ENCODE data around the gene MUSTN1. TPM values are rescaled to one million over a fixed set of nuclear protein-coding genes. Genes with fewer than 3 reads are reported as not detected.

Gene MUSTN1
- total and polyA plus RNA-seq, 2 of the 13 experiments (the other 11 are each of a cell fraction or from before 2014, with no cell fraction given) = 0.84 to 1.4 TPM

DNA sequence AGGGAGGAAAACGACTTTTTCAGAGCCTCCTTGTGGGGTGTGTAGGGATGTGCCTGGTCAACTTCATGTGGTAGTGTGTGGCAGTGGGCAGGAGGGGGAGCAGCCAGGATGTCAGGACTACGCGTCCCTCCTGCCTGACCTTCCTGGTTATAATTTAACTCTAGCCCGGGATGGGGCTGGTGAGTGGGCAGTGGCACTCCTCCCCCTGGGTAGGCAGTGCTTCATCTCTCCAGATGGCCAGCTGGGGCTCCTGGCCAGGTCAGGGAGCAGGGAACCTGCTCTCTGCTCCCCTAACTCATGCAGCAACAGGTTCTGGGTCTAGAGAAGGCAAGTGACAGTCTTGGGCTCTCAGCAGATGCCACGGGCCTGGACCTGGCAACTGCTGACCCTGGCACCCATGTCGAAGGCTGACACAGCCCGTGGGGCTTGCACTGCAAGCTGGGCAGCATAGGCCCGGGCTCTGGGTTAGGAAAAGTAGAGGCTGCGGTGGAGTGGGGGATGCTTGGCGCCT is 6.9 kb downstream of the MUSTN1 start:
- 28% methylated on average over 7 of the region's 10 CpGs for WGBS (ENCODE audit: low lambda C conversion rate)
- FAIRE-seq (peak; percentile 99), ATAC-seq (peak; percentile 89), DNase-seq (ENCODE audit: low spot score) (peak; percentile 90)
- intact Hi-C loops (cut with micrococcal nuclease; ENCODE audit: unreplicated experiment) (loop anchor here (2.0 to 10.0 kb wide), 2 partner anchors 17 to 53 kb away; partner anchors contain the start of genes ITIH1 and NEK4), in situ Hi-C loops (cut with HindIII; ENCODE audit: extremely low pct_ligation_motif_present, low pct_unique_long_range_greater_than_20kb) (no loop called here)
- Histone ChIP-seq H3K4me2 (ENCODE audit: low read depth, low read length) (peak overlapping the region; percentile 62), H3K79me2 (ENCODE audit: insufficient read depth, low read length) (no peaks in the 10 kb centered on the region), H4K20me1 (ENCODE audit: insufficient read depth, low read length) (no peaks in the 10 kb centered on the region), H3K4me1 (ENCODE audit: insufficient read depth, low read length) (peaks cover 69% of the 10 kb centered on the region), H3K9me3 (ENCODE audit: low read length) (no peaks in the 10 kb centered on the region), H3K4me3 (replicated peaks in 1 of 3; ENCODE audit: insufficient read depth in 1 of 3, low read depth in 2 of 3, low read length in 3 of 3) (peak overlapping the region in 1 of 3 experiments; percentile 41; a peak in 1 of 6 replicates), H3K27ac (ENCODE audit: extremely low read length, insufficient read depth, low read length) (no peak overlapping the region), H3K9ac (ENCODE audit: insufficient read depth, low read depth, low read length) (no peak overlapping the region), H3K27me3 (ENCODE audit: control insufficient read depth in 1 of 2, insufficient read depth in 2 of 2, low read length in 2 of 2) (no peaks in the 10 kb centered on the region), H3K36me3 (replicated peaks in 1 of 2; ENCODE audit: control insufficient read depth in 1 of 2, insufficient read depth in 2 of 2, low read length in 2 of 2) (no peaks in the 10 kb centered on the region), H2AFZ (ENCODE audit: low read length) (no peak overlapping the region)
- BruUV-seq (replicated peaks) = no TSS peak
- ChIA-PET POLR2A (interaction anchor here (1.1 to 1.3 kb wide), 2 partner anchors 16 to 34 kb away, joined by 3 to 7 read pairs; partner anchors contain the start of gene ITIH3), CTCF (ENCODE audit: low intra/inter-chr PET ratio, low total read pairs) (interaction anchor here (1.1 kb wide), 1 partner anchor 24 kb away, joined by 3 read pairs; no protein-coding TSS in a partner anchor)
- TF ChIP-seq ZFX (CRISPR knock-in tag; IDR thresholded peaks at IDR 0.05; ENCODE audit: low read depth) = peak; percentile 30; the same call in 1 of the 2 replicates
- TF ChIP-seq, protein P1, sequence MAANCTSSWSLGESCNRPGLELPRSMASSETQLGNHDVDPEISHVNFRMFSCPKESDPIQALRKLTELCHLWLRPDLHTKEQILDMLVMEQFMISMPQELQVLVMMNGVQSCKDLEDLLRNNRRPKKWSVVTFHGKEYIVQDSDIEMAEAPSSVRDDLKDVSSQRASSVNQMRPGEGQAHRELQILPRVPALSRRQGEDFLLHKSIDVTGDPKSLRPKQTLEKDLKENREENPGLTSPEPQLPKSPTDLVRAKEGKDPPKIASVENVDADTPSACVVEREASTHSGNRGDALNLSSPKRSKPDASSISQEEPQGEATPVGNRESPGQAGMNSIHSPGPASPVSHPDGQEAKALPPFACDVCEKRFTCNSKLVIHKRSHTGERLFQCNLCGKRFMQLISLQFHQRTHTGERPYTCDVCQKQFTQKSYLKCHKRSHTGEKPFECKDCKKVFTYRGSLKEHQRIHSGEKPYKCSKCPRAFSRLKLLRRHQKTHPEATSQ (CRISPR knock-in tag; IDR thresholded peaks at IDR 0.05; ENCODE audit: borderline replicate concordance) = 0 out of 2 replicates have a peak, but pooled peaks have one; percentile 47
- TF ChIP-seq ETV5 (CRISPR knock-in tag; IDR thresholded peaks at IDR 0.05; ENCODE audit: borderline replicate concordance) = peak; percentile 6; the same call in 1 of the 2 replicates
- TF ChIP-seq, protein P2, sequence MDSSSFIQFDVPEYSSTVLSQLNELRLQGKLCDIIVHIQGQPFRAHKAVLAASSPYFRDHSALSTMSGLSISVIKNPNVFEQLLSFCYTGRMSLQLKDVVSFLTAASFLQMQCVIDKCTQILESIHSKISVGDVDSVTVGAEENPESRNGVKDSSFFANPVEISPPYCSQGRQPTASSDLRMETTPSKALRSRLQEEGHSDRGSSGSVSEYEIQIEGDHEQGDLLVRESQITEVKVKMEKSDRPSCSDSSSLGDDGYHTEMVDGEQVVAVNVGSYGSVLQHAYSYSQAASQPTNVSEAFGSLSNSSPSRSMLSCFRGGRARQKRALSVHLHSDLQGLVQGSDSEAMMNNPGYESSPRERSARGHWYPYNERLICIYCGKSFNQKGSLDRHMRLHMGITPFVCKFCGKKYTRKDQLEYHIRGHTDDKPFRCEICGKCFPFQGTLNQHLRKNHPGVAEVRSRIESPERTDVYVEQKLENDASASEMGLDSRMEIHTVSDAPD (CRISPR knock-in tag; IDR thresholded peaks at IDR 0.05) = no peak
- TF ChIP-seq TFDP2 (CRISPR knock-in tag; IDR thresholded peaks at IDR 0.05) = no peak
- TF ChIP-seq ZMYM3 (CRISPR knock-in tag; IDR thresholded peaks at IDR 0.05) = peak; percentile 44; the same call in 1 of the 2 replicates
- peak; percentile 72 for TF ChIP-seq ZNF687 (CRISPR knock-in tag; IDR thresholded peaks at IDR 0.05)
- no peak for TF ChIP-seq RFX5 (IDR thresholded peaks at IDR 0.05; ENCODE audit: low read depth, low read length)
- TF ChIP-seq ATF7-NPFF (CRISPR knock-in tag; IDR thresholded peaks at IDR 0.05; ENCODE audit: low read depth) = 0 out of 2 replicates have a peak, but pooled peaks have one; percentile 32
- TF ChIP-seq KLF16 (CRISPR knock-in tag; IDR thresholded peaks at IDR 0.05) = peak in 1 of 2 experiments; percentile 49; a peak in 1 of 4 replicates
- peak; percentile 29; the same call in 1 of the 2 replicates for TF ChIP-seq RARA (CRISPR knock-in tag; IDR thresholded peaks at IDR 0.05)
- TF ChIP-seq ZNF383 (CRISPR knock-in tag; IDR thresholded peaks at IDR 0.05; ENCODE audit: borderline replicate concordance) = no peak
- peak; percentile 50; the same call in 1 of the 2 replicates for TF ChIP-seq HDAC1 (CRISPR knock-in tag; IDR thresholded peaks at IDR 0.05)
- no peak for TF ChIP-seq ZNF629 (CRISPR knock-in tag; conservative IDR thresholded peaks at IDR 0.05)
- TF ChIP-seq SOX5 (CRISPR knock-in tag; IDR thresholded peaks at IDR 0.05; ENCODE audit: borderline replicate concordance) = 0 out of 2 replicates have a peak, but pooled peaks have one; percentile 30
